GM18499 (cell line): ENCODE measurements around the gene SMIM12.

Experiments used
- ATAC-seq: cut with Tn5 transposase; IDR thresholded peaks from one replicate; pipeline ENCODE4 v1.9.1; 2021; ENCODE audit warnings: moderate number of reproducible peaks; ENCODE audit not compliant: insufficient read depth, unreplicated experiment

The SMIM12 gene

GRCh38 chr1:34808051-34808810 lies 51.3 kb downstream of the SMIM12 start:
- ATAC-seq: no peak

GRCh38 chr1:34806396-34806795 lies 53.2 kb downstream of the SMIM12 start:
- ATAC-seq: no peak

GRCh38 chr1:34803770-34804169 lies 55.8 kb downstream of the SMIM12 start:
- no peak for ATAC-seq
